Measurements from ENCODE around the gene ZDHHC1. TPM values are rescaled to one million over a fixed set of nuclear protein-coding genes. Genes with fewer than 3 reads are reported as not detected.
A peak's percentile ranks its signal among the peaks of the same experiment; 100 is the strongest.

The ZDHHC1 gene
- total and polyA plus RNA-seq, 2 of the 13 experiments (the other 11 are each of a cell fraction or from before 2014, with no cell fraction given), result 0.51 to 1.1 TPM

GRCh38 chr16:67445913-67446907 lies 29.9 kb upstream of the ZDHHC1 start (continued):
- TF ChIP-seq RNF219 (CRISPR knock-in tag; IDR thresholded peaks at IDR 0.05) (no peak), ZNF333 (CRISPR knock-in tag; IDR thresholded peaks at IDR 0.05; ENCODE audit: borderline replicate concordance) (0 out of 2 replicates have a peak, but pooled peaks have one; percentile 34), MXD1 (CRISPR knock-in tag; IDR thresholded peaks at IDR 0.05) (peak; percentile 79; the same call in 1 of the 2 replicates), ZNF451 (CRISPR knock-in tag; IDR thresholded peaks at IDR 0.05) (peak; percentile 67; the same call in 1 of the 2 replicates), SAFB2 (CRISPR knock-in tag; IDR thresholded peaks at IDR 0.05; ENCODE audit: borderline replicate concordance, low read depth) (no peak), ZNF670 (CRISPR knock-in tag; IDR thresholded peaks at IDR 0.05; ENCODE audit: borderline replicate concordance) (no peak), ZNF3 (CRISPR knock-in tag; IDR thresholded peaks at IDR 0.05) (no peak), ZNF563 (CRISPR knock-in tag; IDR thresholded peaks at IDR 0.05) (0 out of 2 replicates have a peak, but pooled peaks have one; percentile 24), MYNN (CRISPR knock-in tag; IDR thresholded peaks at IDR 0.05; ENCODE audit: low read depth) (no peak), GFI1 (CRISPR knock-in tag; IDR thresholded peaks at IDR 0.05; ENCODE audit: borderline replicate concordance) (no peak), TBP (CRISPR knock-in tag; IDR thresholded peaks at IDR 0.05) (no peak), JDP2 (CRISPR knock-in tag; IDR thresholded peaks at IDR 0.05; ENCODE audit: borderline replicate concordance) (no peak), ZNF530 (CRISPR knock-in tag; IDR thresholded peaks at IDR 0.05; ENCODE audit: low read depth) (no peak), ZBTB4 (CRISPR knock-in tag; IDR thresholded peaks at IDR 0.05; ENCODE audit: borderline replicate concordance) (peak; percentile 1; the same call in 1 of the 2 replicates), ZNF788 (CRISPR knock-in tag; IDR thresholded peaks at IDR 0.05; ENCODE audit: borderline replicate concordance) (peak; percentile 93; the same call in 1 of the 2 replicates), DPF2 (CRISPR knock-in tag; IDR thresholded peaks at IDR 0.05; ENCODE audit: borderline replicate concordance, low read depth) (peak; percentile 88), SETDB1 (CRISPR knock-in tag; IDR thresholded peaks at IDR 0.05; ENCODE audit: borderline replicate concordance) (no peak), ZBTB43 (CRISPR knock-in tag; conservative IDR thresholded peaks at IDR 0.05) (0 out of 2 replicates have a peak, but pooled peaks have one; percentile 53), ZNF30 (CRISPR knock-in tag; IDR thresholded peaks at IDR 0.05) (no peak)

All from HepG2 (cell line).